ENCODE results near the gene CRYBG2. TPM values are rescaled to one million over a fixed set of nuclear protein-coding genes. Genes with fewer than 3 reads are reported as not detected.

Gene CRYBG2
- total and polyA plus RNA-seq, 2 of the 13 experiments (the other 11 are each of a cell fraction or from before 2014, with no cell fraction given): 1.3 to 2.9 TPM

GRCh38 chr1:26387447-26387846 is 33.5 kb upstream of the CRYBG2 start (continued):
- TF ChIP-seq GMEB2 (CRISPR knock-in tag; IDR thresholded peaks at IDR 0.05; ENCODE audit: low read depth) (no peak), POGK (CRISPR knock-in tag; conservative IDR thresholded peaks at IDR 0.05) (0 out of 2 replicates have a peak, but pooled peaks have one; percentile 19), REXO4 (CRISPR knock-in tag; IDR thresholded peaks at IDR 0.05; ENCODE audit: borderline replicate concordance) (no peak), SOX5 (CRISPR knock-in tag; IDR thresholded peaks at IDR 0.05; ENCODE audit: borderline replicate concordance) (peak; percentile 77), TGIF2 (CRISPR knock-in tag; IDR thresholded peaks at IDR 0.05) (no peak), JUND (CRISPR knock-in tag; IDR thresholded peaks at IDR 0.05) (peak; percentile 100), NBN (conservative IDR thresholded peaks at IDR 0.05) (no peak), NFATC3 (CRISPR knock-in tag; IDR thresholded peaks at IDR 0.05) (no peak), PATZ1 (CRISPR knock-in tag; IDR thresholded peaks at IDR 0.05) (peak; percentile 55), TOPORS (CRISPR knock-in tag; IDR thresholded peaks at IDR 0.05) (no peak), ZFP36L1 (CRISPR knock-in tag; IDR thresholded peaks at IDR 0.05) (no peak; the same call in 1 of the 2 replicates), HOXD1 (CRISPR knock-in tag; IDR thresholded peaks at IDR 0.05) (no peak), MNT (IDR thresholded peaks at IDR 0.05) (no peak), ATAD3A (CRISPR knock-in tag; IDR thresholded peaks at IDR 0.05) (no peak), HMGXB4 (CRISPR knock-in tag; IDR thresholded peaks at IDR 0.05; ENCODE audit: borderline replicate concordance in 1 of 2, low read depth in 1 of 2) (peak; percentile 18 to 26; a peak in 1 of 4 replicates), ZNF839 (CRISPR knock-in tag; IDR thresholded peaks at IDR 0.05; ENCODE audit: borderline replicate concordance) (no peak), CERS6 (CRISPR knock-in tag; IDR thresholded peaks at IDR 0.05) (no peak)
